ENCODE data around the gene TCP11L1. TPM values are rescaled to one million over a fixed set of nuclear protein-coding genes. Genes with fewer than 3 reads are reported as not detected.

The TCP11L1 gene
- total RNA-seq, 4 donors from 2014 or later, result 19.5 to 53.4 (median 26.8) TPM

DNA sequence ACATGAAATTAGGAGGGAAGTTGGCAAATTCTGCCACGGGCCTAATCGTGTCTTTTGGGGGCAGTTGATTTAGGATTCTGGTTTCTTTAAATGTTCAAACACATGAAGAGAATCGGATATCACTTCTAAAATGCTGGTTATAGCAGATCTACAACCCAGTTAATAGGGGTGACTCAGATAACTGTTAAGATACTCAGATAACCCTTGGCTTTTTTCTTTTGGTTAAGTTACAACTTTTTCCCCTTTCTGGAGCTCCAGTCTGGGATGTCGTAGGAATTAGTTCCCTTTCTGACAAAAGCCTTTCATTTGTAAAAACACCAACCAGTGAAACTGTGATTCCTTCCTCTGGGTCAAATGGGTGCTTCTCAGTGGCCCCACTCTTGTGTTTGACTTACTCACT is 22.7 kb upstream of the TCP11L1 start:
- 33 to 45% methylated on average over 4 of the region's 4 CpGs for WGBS, 2 donors
- DNase-seq (ENCODE audit: low spot score in 2 of 2), result no peak
- TF ChIP-seq, protein P1, sequence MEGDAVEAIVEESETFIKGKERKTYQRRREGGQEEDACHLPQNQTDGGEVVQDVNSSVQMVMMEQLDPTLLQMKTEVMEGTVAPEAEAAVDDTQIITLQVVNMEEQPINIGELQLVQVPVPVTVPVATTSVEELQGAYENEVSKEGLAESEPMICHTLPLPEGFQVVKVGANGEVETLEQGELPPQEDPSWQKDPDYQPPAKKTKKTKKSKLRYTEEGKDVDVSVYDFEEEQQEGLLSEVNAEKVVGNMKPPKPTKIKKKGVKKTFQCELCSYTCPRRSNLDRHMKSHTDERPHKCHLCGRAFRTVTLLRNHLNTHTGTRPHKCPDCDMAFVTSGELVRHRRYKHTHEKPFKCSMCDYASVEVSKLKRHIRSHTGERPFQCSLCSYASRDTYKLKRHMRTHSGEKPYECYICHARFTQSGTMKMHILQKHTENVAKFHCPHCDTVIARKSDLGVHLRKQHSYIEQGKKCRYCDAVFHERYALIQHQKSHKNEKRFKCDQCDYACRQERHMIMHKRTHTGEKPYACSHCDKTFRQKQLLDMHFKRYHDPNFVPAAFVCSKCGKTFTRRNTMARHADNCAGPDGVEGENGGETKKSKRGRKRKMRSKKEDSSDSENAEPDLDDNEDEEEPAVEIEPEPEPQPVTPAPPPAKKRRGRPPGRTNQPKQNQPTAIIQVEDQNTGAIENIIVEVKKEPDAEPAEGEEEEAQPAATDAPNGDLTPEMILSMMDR (IDR thresholded peaks at IDR 0.05), result no peak
- TF ChIP-seq POLR2A (IDR thresholded peaks at IDR 0.05), result no peak
- intact Hi-C loops (cut with DNase I; ENCODE audit: low total_unique reads), result no loop called here
- H3K4me3 ChIP-seq (ENCODE audit: low read depth, poor library complexity, severe bottlenecking), result no peak overlapping the region

DNA sequence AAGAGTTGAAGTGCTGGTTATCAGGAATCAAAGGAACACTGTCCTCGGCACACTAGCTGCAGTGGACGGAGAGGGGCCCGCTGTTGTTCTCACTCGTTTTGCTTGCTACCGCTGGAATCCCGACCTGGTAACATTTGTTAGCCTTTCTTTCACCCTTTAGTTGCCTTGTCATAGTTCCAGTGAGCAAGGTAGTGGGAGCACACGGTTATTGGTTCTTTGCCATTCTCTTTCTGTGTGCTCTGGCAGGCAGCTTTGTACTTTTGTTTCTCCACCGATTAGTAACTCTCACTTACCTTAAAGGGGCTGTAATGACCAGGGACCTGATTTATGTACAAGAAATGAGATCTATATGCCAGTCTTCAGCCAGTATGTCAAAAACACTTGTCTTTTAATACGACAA is 21.9 kb upstream of the TCP11L1 start:
- no peak overlapping the region for H3K4me3 ChIP-seq (ENCODE audit: low read depth, poor library complexity, severe bottlenecking)
- WGBS, 2 donors, result 55 to 72% methylated on average over 9 of the region's 9 CpGs
- DNase-seq (ENCODE audit: low spot score in 2 of 2), result no peak
- TF ChIP-seq, protein P1 (IDR thresholded peaks at IDR 0.05), result no peak
- TF ChIP-seq POLR2A (IDR thresholded peaks at IDR 0.05), result no peak
- intact Hi-C loops (cut with DNase I; ENCODE audit: low total_unique reads), result no loop called here

DNA sequence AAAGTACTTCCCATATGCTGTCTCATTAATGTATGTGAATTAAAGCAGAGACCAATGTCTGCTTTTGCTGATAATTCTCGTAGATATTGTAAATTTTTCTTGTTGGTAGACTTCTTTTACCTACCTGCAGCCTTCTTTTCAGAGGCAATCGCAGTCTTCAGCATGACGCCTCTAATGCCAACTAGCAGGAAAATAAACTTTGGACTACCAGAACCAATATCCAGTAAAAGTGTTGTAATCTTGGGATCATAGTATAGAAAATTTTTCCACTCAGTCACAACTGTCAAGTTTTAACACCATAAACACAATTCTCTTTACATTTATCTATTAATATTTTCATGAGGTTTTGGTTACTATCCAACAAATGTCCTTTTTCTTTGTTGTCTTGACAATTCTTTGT is 21.4 kb upstream of the TCP11L1 start:
- no peak overlapping the region for H3K4me3 ChIP-seq (ENCODE audit: low read depth, poor library complexity, severe bottlenecking)
- intact Hi-C loops (cut with DNase I; ENCODE audit: low total_unique reads), result no loop called here
- 85 to 86% methylated on average over 3 of the region's 3 CpGs for whole genome bisulfite sequencing, 2 donors

DNA sequence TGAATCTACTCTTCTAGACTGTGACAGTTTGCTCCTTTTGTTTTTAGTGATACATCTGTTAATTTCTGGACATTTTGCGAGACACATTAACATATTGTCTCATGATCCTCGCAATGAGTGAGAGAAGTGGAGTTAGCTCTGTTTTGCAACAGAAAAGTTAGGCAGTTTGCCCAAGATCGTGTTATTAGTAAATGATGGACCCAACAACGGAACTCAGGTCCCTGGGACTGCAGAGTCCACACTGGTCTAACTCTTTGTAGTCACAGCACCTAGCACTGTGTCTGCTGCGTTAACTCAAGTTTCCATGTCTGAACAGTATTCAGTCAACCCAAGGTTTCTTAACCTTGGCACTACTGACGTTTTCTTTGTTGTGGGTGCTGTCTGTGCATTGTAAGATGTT is 20.5 kb upstream of the TCP11L1 start:
- H3K4me3 ChIP-seq (ENCODE audit: low read depth, poor library complexity, severe bottlenecking), result no peak overlapping the region
- TF ChIP-seq, protein P1 (IDR thresholded peaks at IDR 0.05), result no peak
- intact Hi-C loops (cut with DNase I; ENCODE audit: low total_unique reads), result no loop called here
- DNase-seq (ENCODE audit: low spot score in 2 of 2), result no peak
- 89 to 91% methylated on average over 6 of the region's 6 CpGs for WGBS, 2 donors

More for the DNA sequence above, 21.4 kb upstream of the TCP11L1 start:
- no peak for DNase-seq (ENCODE audit: low spot score in 2 of 2)
- TF ChIP-seq, protein P1 (IDR thresholded peaks at IDR 0.05), result no peak
- TF ChIP-seq POLR2A (IDR thresholded peaks at IDR 0.05), result no peak

DNA sequence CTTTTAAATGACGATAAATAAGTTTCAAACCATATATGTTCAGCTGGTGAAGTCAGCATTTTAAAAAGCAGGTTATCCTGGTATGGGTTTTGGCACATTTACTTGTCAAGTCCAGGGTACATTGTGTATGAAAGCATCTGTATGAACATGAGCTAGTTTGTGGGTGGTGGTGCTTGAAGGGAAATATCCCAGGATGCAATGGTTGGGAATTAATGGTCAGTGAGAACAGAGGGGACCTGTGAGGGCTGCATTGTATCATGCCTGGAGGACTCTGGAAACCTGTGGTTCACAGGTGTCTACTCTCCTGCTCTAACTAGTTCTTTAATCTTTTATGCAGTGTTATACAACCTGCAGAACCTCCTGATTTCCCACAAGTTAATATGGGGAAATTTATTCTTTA is 17.9 kb upstream of the TCP11L1 start:
- H3K4me3 ChIP-seq (ENCODE audit: low read depth, poor library complexity, severe bottlenecking), result no peak overlapping the region
- no peak for DNase-seq (ENCODE audit: low spot score in 2 of 2)
- intact Hi-C loops (cut with DNase I; ENCODE audit: low total_unique reads), result no loop called here
- TF ChIP-seq, protein P1 (IDR thresholded peaks at IDR 0.05), result no peak
- TF ChIP-seq POLR2A (IDR thresholded peaks at IDR 0.05), result no peak
- WGBS, 2 donors, result 63 to 79% methylated on average over 1 of the region's 1 CpG

DNA sequence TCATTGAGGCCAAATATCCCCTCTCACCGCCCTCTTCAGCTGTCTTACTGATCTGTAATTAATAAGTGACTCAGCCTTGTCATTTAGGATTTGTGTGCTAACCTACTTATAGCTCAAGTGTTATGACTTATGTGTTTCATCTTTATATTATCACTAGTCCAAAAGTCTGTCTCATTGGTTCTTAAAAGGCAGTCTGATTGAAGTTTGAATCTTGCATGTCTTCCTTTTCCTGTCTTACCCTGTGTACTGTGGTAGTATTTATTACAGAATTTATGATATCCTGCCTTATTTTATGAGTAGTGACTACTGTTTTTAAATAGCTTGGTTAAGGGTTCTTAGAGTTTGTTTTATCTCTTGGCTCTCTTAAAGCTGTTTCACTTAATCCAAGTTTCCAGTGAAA is 17.4 kb upstream of the TCP11L1 start:
- no peak overlapping the region for H3K4me3 ChIP-seq (ENCODE audit: low read depth, poor library complexity, severe bottlenecking)
- intact Hi-C loops (cut with DNase I; ENCODE audit: low total_unique reads), result no loop called here
- TF ChIP-seq POLR2A (IDR thresholded peaks at IDR 0.05), result no peak
- TF ChIP-seq, protein P1 (IDR thresholded peaks at IDR 0.05), result no peak
- 42 to 52% methylated on average over 1 of the region's 1 CpG for WGBS, 2 donors
- no peak for DNase-seq (ENCODE audit: low spot score in 2 of 2)
